GM12878 (cell line): Measurements from ENCODE around the gene IL16. TPM values are rescaled to one million over a fixed set of nuclear protein-coding genes. Genes with fewer than 3 reads are reported as not detected.

Experiments used
- BACH1 ChIP-seq: fragments of 450-650 bp; IDR thresholded peaks from 2 replicates; pipeline ENCODE4 v1.6.1; 2017; ENCODE audit warnings: mild to moderate bottlenecking, borderline replicate concordance
- FOS ChIP-seq: IDR thresholded peaks from 3 replicates; pipeline ENCODE4 v1.6.1; 2011; ENCODE audit warnings: borderline replicate concordance; ENCODE audit not compliant: insufficient read length; ENCODE audit errors: extremely low read depth
- IRF3 ChIP-seq: fragments of 450-650 bp; IDR thresholded peaks from 2 replicates; pipeline ENCODE4 v1.6.1; 2014; ENCODE audit warnings: mild to moderate bottlenecking
- IRF4 ChIP-seq: IDR thresholded peaks from 2 replicates; pipeline ENCODE4 v1.6.1; 2011; ENCODE audit warnings: low read depth, low read length
- IRF5 ChIP-seq: fragments of 450-650 bp; IDR thresholded peaks from 2 replicates; pipeline ENCODE4 v1.6.1; 2017; ENCODE audit warnings: borderline replicate concordance
- MTA2 ChIP-seq: fragments of 450-650 bp; IDR thresholded peaks from 2 replicates; pipeline ENCODE4 v1.6.1; 2016; ENCODE audit warnings: low read depth, mild to moderate bottlenecking, moderate library complexity
- NBN ChIP-seq: fragments of 450-650 bp; IDR thresholded peaks from 2 replicates; pipeline ENCODE4 v1.6.1; 2016
- PKNOX1 ChIP-seq: fragments of 450-650 bp; IDR thresholded peaks from 2 replicates; pipeline ENCODE4 v1.6.1; 2016; ENCODE audit warnings: mild to moderate bottlenecking
- SMC3 ChIP-seq: IDR thresholded peaks from 2 replicates; pipeline ENCODE4 v1.6.1; 2011; ENCODE audit warnings: low read length, improper control_type of control experiment, borderline replicate concordance
- SUPT20H ChIP-seq: IDR thresholded peaks from 2 replicates; pipeline ENCODE4 v1.6.1; 2011; ENCODE audit warnings: low read depth, mild to moderate bottlenecking, low read length, moderate library complexity, borderline replicate concordance; ENCODE audit not compliant: control insufficient read depth
- YY1 ChIP-seq: IDR thresholded peaks from 2 replicates; pipeline ENCODE4 v1.6.1; 2011; ENCODE audit warnings: low read depth, mild to moderate bottlenecking, low read length
- ZBTB40 ChIP-seq: fragments of 450-650 bp; IDR thresholded peaks from 2 replicates; pipeline ENCODE4 v1.6.1; 2016; ENCODE audit warnings: mild to moderate bottlenecking, moderate library complexity, borderline replicate concordance
- ZNF592 ChIP-seq: fragments of 450-650 bp; IDR thresholded peaks from 2 replicates; pipeline ENCODE4 v1.6.1; 2017; ENCODE audit warnings: mild to moderate bottlenecking, moderate library complexity
- polyA plus RNA-seq, 11 experiments: library from polyadenylated mRNA; depleted of rRNA in 4 of 11; unstranded in 6 of 11; stranded (reverse) in 5 of 11; fragments of >200 nt; fragmentation: Nextera tagmentation in 4 of 11; fragmentation: Illumina TruSeq in 1 of 11; extraction: Ambion mirVana in 4 of 11; extraction: Trizol in 1 of 11; gene quantifications; 1 replicate in 1 of 11; 2 replicates in 10 of 11; pipeline versions ENCODE4 v1.2.1 to v1.2.3, GENCODE V29; 2011 to 2016; ENCODE audit warnings: inconsistent platforms in 2 of 11, missing spikeins in 2 of 11, low read depth in 1 of 11
- total RNA-seq, 4 experiments: library from RNA; depleted of rRNA in 3 of 4; stranded (reverse); fragments of >200 nt in 3 of 4; fragmentation: Illumina TruSeq in 1 of 4; extraction: Trizol in 1 of 4; gene quantifications; 2 replicates each; pipeline versions ENCODE4 v1.2.1 to v1.2.3, GENCODE V29; 2013 to 2021

IL16 gene
- total and polyA plus RNA-seq, 10 of the 15 experiments (the other 5 are each of a cell fraction or from before 2014, with no cell fraction given) = 21.7 to 206 (median 44.5) TPM

- TF ChIP-seq FOS (no peak), YY1 (peak; percentile 85), ZNF592 (no peak), PKNOX1 (peak; percentile 90), IRF4 (peak; percentile 61; the same call in 1 of the 2 replicates), MTA2 (no peak), IRF3 (no peak), ZBTB40 (no peak), SMC3 (peak; percentile 100), NBN (peak; percentile 65; the same call in 1 of the 2 replicates), IRF5 (no peak), BACH1 (no peak), SUPT20H (no peak)
Observed at GRCh38 chr15:81274931-81275707, 78.4 kb downstream of the IL16 start (continued).
